GM12801 (cell line): ENCODE results near the gene TRIM15.

Experiments used
- TF ChIP-seq, protein P1 (sequence below): IDR thresholded peaks from one replicate; pipeline ENCODE4 v1.5.1; 2011; ENCODE audit warnings: control low read depth; ENCODE audit not compliant: insufficient read length; ENCODE audit errors: extremely low read depth

TRIM15 gene

DNA sequence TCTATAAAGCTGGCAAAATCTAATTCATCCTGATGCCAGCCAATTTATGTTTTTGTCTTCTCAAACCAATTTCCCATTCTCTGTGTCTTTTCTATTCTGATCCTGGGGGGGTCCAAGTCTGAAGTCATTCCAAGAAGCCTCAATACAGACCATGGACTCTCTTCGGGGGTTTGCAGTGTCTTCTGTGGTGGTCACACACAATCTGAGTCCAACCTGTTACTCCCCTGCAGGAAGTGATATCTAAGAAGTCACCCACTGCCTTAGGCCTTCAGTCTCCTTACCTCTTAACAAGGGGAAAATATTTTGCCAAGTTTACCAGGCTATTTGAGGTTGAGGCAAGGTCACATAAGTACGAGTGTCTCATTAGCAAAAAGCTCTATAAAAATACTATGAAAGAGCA is 48.0 kb downstream of the TRIM15 start:
- TF ChIP-seq, protein P1, sequence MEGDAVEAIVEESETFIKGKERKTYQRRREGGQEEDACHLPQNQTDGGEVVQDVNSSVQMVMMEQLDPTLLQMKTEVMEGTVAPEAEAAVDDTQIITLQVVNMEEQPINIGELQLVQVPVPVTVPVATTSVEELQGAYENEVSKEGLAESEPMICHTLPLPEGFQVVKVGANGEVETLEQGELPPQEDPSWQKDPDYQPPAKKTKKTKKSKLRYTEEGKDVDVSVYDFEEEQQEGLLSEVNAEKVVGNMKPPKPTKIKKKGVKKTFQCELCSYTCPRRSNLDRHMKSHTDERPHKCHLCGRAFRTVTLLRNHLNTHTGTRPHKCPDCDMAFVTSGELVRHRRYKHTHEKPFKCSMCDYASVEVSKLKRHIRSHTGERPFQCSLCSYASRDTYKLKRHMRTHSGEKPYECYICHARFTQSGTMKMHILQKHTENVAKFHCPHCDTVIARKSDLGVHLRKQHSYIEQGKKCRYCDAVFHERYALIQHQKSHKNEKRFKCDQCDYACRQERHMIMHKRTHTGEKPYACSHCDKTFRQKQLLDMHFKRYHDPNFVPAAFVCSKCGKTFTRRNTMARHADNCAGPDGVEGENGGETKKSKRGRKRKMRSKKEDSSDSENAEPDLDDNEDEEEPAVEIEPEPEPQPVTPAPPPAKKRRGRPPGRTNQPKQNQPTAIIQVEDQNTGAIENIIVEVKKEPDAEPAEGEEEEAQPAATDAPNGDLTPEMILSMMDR, result no peak

DNA sequence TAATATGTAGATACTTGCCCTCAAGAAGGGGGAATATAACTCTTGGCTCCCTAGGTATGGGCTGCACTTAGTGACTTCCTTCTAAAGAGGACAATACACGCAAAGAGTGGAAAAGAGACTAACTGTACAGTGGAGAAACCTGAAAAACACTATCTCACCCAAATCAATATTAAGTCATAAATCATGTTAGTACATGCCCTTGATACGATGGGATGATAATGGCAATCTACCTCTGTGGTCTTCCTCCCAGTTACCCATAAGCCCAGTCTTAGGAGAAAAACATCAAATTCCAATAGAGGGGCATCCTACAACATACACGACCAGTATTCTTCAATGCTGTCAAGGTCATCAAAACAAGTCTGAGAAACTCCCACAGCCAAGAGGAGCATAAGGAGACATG is 48.6 kb downstream of the TRIM15 start:
- TF ChIP-seq, protein P1, result no peak

DNA sequence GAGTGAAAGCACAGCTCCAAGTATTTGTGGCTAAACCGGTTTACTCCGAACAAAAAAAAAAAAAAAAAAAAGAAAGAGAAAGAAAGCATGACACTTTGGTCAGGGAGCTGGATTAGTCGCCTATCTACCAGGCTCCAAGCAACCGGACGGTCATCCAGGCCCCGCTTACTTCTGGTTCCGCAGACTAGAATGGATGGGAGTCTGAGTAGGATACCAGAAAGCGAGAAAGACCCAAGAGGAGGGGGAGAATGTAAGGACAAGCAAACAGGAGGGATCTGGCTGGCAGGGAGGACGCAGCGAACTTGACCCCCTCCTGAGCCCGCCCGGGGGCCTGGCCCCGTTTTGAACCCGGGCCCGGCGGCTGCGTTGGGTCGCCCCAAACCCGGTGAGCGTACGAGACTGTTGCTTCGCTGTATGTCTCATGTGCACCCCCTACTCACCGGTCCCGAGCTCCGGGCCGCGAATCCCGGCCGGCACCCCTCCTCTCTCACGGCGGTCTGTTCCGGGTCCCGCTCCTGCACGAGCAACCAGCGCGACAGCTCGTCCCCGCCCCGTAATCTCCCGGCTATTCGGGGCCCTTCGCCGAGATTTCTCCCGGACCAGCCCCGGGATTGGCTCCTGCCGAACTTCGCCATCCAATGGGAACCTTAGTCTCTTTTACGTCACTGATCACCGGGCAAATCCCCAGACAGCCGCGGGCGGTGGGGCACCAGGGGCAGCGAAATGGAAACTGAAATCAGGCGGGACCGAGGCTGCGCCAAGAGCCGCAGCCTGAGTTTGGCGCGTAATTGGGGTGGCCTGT is 49.7 kb downstream of the TRIM15 start, which contains the start of gene TRIM26:
TSS of gene TRIM26 (minus strand) at position 542 of the 802 bp plus-strand sequence. CDS start 14,303 bp downstream, outside the sequence.
- TF ChIP-seq, protein P1, result no peak

DNA sequence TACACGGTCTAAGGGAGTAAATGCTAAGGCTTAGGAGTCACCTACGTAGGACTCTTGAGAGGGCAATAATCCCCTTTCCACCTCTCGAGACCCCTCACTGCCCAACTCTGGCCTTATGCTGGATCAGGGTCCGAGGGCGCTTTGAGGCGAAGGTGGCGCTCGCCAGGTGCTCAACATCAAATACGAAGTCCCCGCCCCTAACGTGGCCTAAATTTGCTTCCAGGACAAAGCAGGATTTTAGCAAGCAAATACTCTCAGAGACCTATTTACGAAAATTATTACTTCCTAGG is 50.3 kb downstream of the TRIM15 start:
- TF ChIP-seq, protein P1, result no peak

DNA sequence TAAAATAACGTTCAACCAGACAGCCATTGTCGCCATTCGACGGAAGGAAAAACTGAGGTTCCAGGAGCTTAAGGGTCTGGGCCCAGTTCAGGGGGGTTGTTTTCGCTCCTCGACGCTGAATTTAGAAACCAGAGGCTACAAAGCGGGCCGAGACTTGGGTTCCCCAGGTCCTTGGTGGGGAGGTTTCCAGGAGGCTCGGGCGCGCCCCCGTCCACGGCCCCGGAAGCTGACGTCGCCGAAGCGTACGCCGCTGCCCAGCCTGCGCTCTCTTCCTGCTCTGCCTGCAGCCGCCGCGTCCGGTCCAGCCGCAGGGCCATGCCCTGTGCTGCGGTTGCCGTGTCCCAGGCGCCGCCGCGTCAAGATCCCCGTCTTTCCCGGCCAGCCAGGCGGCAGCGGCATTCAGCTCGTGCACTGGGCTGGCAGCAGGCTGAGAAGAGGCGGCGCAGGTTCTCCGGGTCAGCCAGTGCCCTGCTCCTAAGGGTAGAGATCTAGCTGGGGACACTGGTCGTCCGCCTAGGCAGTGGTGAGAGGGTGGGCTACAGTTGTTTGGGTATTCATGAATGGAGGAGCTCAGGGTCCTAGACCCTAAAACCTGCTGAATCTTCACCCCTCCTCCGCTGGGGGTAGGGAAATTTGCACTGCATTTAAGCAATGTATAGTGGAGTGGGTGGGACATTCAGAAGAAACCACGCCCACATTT is 50.8 kb downstream of the TRIM15 start:
- TF ChIP-seq, protein P1, result no peak

DNA sequence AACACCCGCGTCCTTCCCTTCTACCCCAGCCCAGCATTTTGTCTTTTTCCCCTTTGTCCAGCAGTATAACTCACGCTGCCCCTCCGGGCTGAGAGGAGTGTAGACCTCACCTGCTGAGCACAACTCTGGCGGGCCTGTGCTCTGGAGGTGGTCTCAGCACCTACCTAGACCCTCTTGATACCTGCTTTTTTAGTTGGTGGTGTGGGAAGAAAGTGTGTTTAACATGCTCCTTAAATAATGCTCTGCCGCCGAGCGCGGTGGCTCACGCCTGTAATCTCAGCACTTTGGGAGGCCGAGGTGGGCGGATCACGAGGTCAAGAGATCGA is 51.3 kb downstream of the TRIM15 start:
- TF ChIP-seq, protein P1, result no peak

DNA sequence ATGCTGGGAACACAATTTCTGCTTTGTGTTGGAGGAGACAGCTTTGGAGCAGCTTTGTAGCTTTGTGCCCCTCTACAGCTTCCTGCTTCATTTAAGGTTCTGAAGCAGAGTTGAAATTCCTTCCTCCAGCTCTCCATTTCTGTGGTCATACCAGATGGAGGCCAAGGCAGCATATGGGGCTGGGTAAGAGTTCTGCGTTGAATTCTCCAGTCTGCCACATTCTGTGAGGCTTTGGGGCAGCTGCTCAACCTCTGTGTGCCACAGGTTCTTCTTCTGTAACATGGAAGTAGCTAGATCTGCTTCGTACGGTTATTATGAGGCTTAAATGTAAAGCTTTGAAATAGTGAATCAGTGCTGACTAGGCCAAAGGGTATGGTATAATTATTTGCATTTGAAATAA is 52.8 kb downstream of the TRIM15 start:
- TF ChIP-seq, protein P1, result no peak
